ENCODE results near the gene KIF5A.

- no peak for TF ChIP-seq POLR2A (IDR thresholded peaks at IDR 0.05)
- no peak for TF ChIP-seq CTCF (IDR thresholded peaks at IDR 0.05)
Measured at GRCh38 chr12:57511588-57512325, 38.1 kb upstream of the KIF5A start.
